ENCODE measurements around the gene NRG2. TPM values are rescaled to one million over a fixed set of nuclear protein-coding genes. Genes with fewer than 3 reads are reported as not detected.

Gene NRG2
- total RNA-seq, 1 experiment from 2014 or later: 0.91 TPM

DNA sequence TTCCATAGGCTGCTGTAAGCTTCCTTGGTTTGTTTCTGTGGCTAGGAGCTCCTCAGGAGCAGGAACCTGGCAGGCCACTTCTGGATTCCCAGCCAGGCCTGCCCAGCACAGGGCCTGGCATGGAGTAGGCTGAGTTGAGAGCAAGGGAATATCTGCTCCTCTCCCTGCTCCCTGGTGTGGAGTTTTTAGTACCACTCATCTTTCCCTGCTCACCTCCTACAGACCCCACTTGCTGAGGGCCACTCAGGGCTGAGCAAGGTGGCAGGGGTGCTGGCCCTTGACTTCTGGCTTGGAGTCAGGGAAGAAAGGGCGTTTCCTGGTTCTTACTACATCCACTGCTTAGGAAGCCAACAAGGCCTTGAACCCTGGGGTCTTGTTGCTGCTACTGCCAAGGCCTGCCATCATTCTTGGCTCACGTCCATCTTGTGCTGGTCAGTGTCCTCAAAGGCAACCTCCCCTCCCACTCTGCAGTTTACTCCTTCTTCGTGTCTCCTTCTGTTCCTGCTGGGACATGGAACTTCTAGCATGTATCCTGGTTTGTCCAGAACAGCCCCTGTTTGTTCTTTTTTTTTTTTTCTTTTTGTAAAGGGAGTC lies 192.6 kb downstream of the NRG2 start:
- H3K9me3 ChIP-seq (ENCODE audit: control insufficient read depth in 1 of 2, insufficient read depth in 1 of 2, low read depth in 1 of 2, low read length in 2 of 2): no peaks in the 10 kb centered on the region
- H3K9ac ChIP-seq (ENCODE audit: low read length): no peak overlapping the region
- H3K4me3 ChIP-seq (replicated peaks in 1 of 2; ENCODE audit: low read depth in 1 of 2, low read length in 2 of 2): no peak overlapping the region
- CTCF ChIA-PET: interaction anchor here (1.0 kb wide), 1 partner anchor 118 kb away, joined by 5 read pairs; no protein-coding TSS in a partner anchor
- ATAC-seq (no peak), DNase-seq (ENCODE audit: low read depth, low spot score) (no peak)
- intact Hi-C loops (cut with micrococcal nuclease): no loop called here
- no peaks in the 10 kb centered on the region for H3K27me3 ChIP-seq (ENCODE audit: insufficient read depth, low read length)
- H3K4me2 ChIP-seq (ENCODE audit: low read length): no peak overlapping the region
- BruUV-seq (replicated peaks): no TSS peak
- POLR2A ChIA-PET: no interaction called here
- H2AFZ ChIP-seq (ENCODE audit: low read depth, low read length, poor library complexity, severe bottlenecking): no peak overlapping the region
- peaks cover 0 to 18% of the 10 kb centered on the region in 2 experiments; a peak in 2 of 4 replicates for H3K4me1 ChIP-seq (ENCODE audit: control insufficient read depth in 1 of 2, insufficient read depth in 2 of 2, low read length in 2 of 2)
- H4K20me1 ChIP-seq (ENCODE audit: insufficient read depth): no peaks in the 10 kb centered on the region
- H3K79me2 ChIP-seq (ENCODE audit: insufficient read depth, low read length): no peaks in the 10 kb centered on the region
- TF ChIP-seq RAD21 (IDR thresholded peaks at IDR 0.05; ENCODE audit: low read depth) (no peak), YY1 (IDR thresholded peaks at IDR 0.05; ENCODE audit: extremely low read depth, insufficient replicate concordance, low read depth, low read length) (no peak), CBX3 (IDR thresholded peaks at IDR 0.05; ENCODE audit: low read depth) (no peak), ELF1 (IDR thresholded peaks at IDR 0.05; ENCODE audit: borderline replicate concordance, low read depth) (no peak), EZH2phosphoT487 (IDR thresholded peaks at IDR 0.05; ENCODE audit: borderline replicate concordance) (no peak), POLR2A (IDR thresholded peaks at IDR 0.05; ENCODE audit: borderline replicate concordance, extremely low read depth, insufficient read depth, insufficient read length) (no peak), ZNF274 (IDR thresholded peaks at IDR 0.05; ENCODE audit: low read depth, low read length) (no peak), EGR1 (IDR thresholded peaks at IDR 0.05; ENCODE audit: low read depth) (no peak), ZFX (IDR thresholded peaks at IDR 0.05) (no peak)
- TF ChIP-seq, protein P1, sequence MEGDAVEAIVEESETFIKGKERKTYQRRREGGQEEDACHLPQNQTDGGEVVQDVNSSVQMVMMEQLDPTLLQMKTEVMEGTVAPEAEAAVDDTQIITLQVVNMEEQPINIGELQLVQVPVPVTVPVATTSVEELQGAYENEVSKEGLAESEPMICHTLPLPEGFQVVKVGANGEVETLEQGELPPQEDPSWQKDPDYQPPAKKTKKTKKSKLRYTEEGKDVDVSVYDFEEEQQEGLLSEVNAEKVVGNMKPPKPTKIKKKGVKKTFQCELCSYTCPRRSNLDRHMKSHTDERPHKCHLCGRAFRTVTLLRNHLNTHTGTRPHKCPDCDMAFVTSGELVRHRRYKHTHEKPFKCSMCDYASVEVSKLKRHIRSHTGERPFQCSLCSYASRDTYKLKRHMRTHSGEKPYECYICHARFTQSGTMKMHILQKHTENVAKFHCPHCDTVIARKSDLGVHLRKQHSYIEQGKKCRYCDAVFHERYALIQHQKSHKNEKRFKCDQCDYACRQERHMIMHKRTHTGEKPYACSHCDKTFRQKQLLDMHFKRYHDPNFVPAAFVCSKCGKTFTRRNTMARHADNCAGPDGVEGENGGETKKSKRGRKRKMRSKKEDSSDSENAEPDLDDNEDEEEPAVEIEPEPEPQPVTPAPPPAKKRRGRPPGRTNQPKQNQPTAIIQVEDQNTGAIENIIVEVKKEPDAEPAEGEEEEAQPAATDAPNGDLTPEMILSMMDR (IDR thresholded peaks at IDR 0.05 in 2 of 3, conservative IDR thresholded peaks at IDR 0.05 in 1 of 3; ENCODE audit: borderline replicate concordance in 1 of 3, insufficient read depth in 1 of 3, low read depth in 2 of 3, low read length in 2 of 3): no peak
- TF ChIP-seq, protein P2, sequence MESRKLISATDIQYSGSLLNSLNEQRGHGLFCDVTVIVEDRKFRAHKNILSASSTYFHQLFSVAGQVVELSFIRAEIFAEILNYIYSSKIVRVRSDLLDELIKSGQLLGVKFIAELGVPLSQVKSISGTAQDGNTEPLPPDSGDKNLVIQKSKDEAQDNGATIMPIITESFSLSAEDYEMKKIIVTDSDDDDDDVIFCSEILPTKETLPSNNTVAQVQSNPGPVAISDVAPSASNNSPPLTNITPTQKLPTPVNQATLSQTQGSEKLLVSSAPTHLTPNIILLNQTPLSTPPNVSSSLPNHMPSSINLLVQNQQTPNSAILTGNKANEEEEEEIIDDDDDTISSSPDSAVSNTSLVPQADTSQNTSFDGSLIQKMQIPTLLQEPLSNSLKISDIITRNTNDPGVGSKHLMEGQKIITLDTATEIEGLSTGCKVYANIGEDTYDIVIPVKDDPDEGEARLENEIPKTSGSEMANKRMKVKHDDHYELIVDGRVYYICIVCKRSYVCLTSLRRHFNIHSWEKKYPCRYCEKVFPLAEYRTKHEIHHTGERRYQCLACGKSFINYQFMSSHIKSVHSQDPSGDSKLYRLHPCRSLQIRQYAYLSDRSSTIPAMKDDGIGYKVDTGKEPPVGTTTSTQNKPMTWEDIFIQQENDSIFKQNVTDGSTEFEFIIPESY (IDR thresholded peaks at IDR 0.05; ENCODE audit: extremely low read depth, insufficient replicate concordance, low read length): no peak
- TF ChIP-seq, protein P3, sequence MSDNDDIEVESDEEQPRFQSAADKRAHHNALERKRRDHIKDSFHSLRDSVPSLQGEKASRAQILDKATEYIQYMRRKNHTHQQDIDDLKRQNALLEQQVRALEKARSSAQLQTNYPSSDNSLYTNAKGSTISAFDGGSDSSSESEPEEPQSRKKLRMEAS (IDR thresholded peaks at IDR 0.05): no peak
- H3K9me2 ChIP-seq (ENCODE audit: insufficient read depth): no peaks in the 10 kb centered on the region
- no peak overlapping the region for H3K27ac ChIP-seq (ENCODE audit: low read depth, low read length)
- RAD21 ChIA-PET (ENCODE audit: low non-redundant PET in 1 of 2, low total read pairs in 2 of 2, uncharacterized antibody in 2 of 2, unreplicated experiment in 2 of 2): no interaction called here
- no peaks in the 10 kb centered on the region for H3K36me3 ChIP-seq (ENCODE audit: control insufficient read depth in 1 of 2, insufficient read depth in 2 of 2, low read length in 2 of 2)
